HAP-1 (cell line): ENCODE measurements around the gene CXCL6.

Experiments used
- DNase-seq, 2 experiments: peaks; one replicate each; pipeline ENCODE4 v3.0.0-alpha.2; 2016 to 2020; ENCODE audit warnings: low spot score in 2 of 2
- H3K27me3 ChIP-seq: fragments of 250-450 bp; sonication (Bioruptor Pico); 2 replicates; pipeline ENCODE4 v1.5.1; 2020; ENCODE audit warnings: low read depth, mild to moderate bottlenecking, moderate library complexity
- H3K36me3 ChIP-seq: fragments of 250-450 bp; sonication (Bioruptor Pico); replicated peaks from 2 replicates; pipeline ENCODE4 v1.5.1; 2020; ENCODE audit warnings: mild to moderate bottlenecking
- H3K4me1 ChIP-seq: fragments of 250-450 bp; sonication (Bioruptor Pico); 2 replicates; pipeline ENCODE4 v1.5.1; 2020; ENCODE audit warnings: mild to moderate bottlenecking
- H3K4me3 ChIP-seq: fragments of 250-450 bp; sonication (Bioruptor Pico); 2 replicates; pipeline ENCODE4 v1.5.1; 2020; ENCODE audit warnings: mild to moderate bottlenecking, moderate library complexity
- H3K9me3 ChIP-seq: fragments of 250-450 bp; sonication (Bioruptor Pico); 2 replicates; pipeline ENCODE4 v1.5.1; 2020; ENCODE audit warnings: mild to moderate bottlenecking, moderate library complexity
- in situ Hi-C: fragments of 300-500 bp; cut with MboI; formaldehyde crosslinking; loops from 3 replicates; pipeline ENCODE4 v1.14.3; 2020; ENCODE audit warnings: low sequenced_read_pairs, inconsistent platforms, mixed read lengths

Gene CXCL6

GRCh38 chr4:73866246-73866645 lies 29.8 kb downstream of the CXCL6 start:
- in situ Hi-C loops: no loop called here
- no peak for DNase-seq
- Histone ChIP-seq H3K4me3 (no peak overlapping the region), H3K4me1 (no peaks in the 10 kb centered on the region), H3K36me3 (no peaks in the 10 kb centered on the region), H3K9me3 (no peaks in the 10 kb centered on the region), H3K27me3 (no peaks in the 10 kb centered on the region; the same call in 1 of the 2 replicates)

DNA sequence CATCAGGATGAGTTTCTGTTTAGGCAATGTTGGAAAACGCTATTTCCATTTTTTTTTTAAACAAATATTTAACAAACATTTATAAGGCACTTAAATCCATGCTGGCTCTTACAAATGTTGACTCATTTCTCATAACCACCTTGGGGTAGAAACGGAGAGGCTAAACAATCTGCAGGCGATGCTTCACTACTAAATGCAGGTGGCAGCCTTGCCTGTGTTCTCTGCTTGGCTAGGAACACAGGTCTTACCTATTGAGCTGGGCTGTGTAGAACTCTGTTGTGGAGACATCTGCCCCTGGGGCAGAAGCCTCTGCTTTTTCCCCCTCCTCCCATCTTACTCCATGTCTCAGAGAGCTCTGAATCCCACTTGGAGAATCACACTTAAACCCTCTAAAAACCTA lies 31.3 kb downstream of the CXCL6 start:
- H3K36me3 ChIP-seq: no peaks in the 10 kb centered on the region
- no peaks in the 10 kb centered on the region for H3K9me3 ChIP-seq
- in situ Hi-C loops: no loop called here
- DNase-seq: no peak
- H3K4me1 ChIP-seq: no peaks in the 10 kb centered on the region
- no peak overlapping the region for H3K4me3 ChIP-seq
- no peaks in the 10 kb centered on the region for H3K27me3 ChIP-seq

DNA sequence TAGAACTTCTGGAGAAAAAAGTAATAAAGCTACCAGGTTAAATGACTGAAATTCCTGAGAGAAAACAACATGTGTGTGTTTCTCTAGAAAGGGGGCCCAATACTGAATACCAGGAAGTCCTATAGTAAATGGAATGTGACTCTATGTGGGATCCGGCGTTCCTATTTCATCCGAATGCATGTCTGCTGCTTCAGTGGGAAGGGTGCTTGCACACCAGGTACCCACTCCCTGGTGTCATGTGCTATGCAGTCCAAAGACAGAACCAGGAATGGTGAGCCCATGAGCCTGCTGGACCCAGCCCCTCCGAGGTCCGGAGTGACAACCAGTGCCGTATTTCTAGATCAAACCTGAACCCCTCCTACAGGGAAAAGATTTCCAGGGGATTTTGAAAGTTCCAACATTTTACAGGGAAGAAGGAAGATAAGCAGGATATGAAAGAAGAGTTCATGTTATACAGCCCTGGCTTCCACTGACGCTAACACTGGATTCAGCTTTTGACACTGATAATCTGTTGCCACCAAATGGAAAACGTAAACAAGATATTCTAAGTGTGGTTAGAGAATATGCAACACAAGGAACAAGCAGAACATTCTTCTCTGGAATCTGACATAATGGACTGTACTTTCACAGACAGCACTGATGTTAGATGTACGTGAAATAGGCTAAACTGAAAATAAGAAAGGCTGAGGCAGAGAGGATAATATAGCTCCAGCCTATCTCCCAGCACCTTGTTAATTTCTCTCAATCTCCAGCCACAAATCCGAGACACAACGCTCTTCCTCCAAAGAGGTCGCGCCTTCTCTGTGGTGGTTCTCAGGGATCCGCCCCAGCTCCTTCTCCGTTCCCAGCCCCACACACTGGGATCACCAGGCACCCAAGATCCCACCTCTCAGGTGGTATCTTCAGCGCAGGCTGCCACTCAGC lies 32.0 kb downstream of the CXCL6 start:
- in situ Hi-C loops: no loop called here
- no peak overlapping the region for H3K4me3 ChIP-seq
- no peak for DNase-seq

GRCh38 chr4:73869130-73870055 lies 32.9 kb downstream of the CXCL6 start, which contains the start of gene CXCL1:
Gene CXCL1, plus strand, starts transcription at chr4:73869393. Its CDS starts 78 bp downstream, at chr4:73869471.
- H3K4me1 ChIP-seq: no peaks in the 10 kb centered on the region
- H3K9me3 ChIP-seq: no peaks in the 10 kb centered on the region
- in situ Hi-C loops: no loop called here
- DNase-seq: no peak
- no peaks in the 10 kb centered on the region for H3K27me3 ChIP-seq
- no peaks in the 10 kb centered on the region for H3K36me3 ChIP-seq
- H3K4me3 ChIP-seq: no peak within 1 kb of the TSS

More for the DNA sequence above, 32.0 kb downstream of the CXCL6 start:
- no peaks in the 10 kb centered on the region for H3K27me3 ChIP-seq
- no peaks in the 10 kb centered on the region for H3K36me3 ChIP-seq
- H3K4me1 ChIP-seq: no peaks in the 10 kb centered on the region
- H3K9me3 ChIP-seq: no peaks in the 10 kb centered on the region

DNA sequence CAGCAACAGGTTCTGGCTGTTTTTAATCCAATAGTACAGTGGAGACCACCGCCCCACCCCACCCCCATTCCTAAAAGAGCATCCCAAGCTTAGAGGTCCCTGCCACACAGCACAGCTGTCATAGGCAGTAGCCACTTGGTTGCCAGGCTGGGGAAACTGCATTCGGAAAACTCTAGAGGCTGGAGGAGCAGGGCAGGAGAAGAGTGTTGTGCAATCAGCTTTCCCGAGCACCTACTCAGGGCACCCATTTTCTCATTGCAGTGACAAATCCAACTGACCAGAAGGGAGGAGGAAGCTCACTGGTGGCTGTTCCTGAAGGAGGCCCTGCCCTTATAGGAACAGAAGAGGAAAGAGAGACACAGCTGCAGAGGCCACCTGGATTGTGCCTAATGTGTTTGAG lies 33.8 kb downstream of the CXCL6 start:
- Histone ChIP-seq H3K4me1 (no peaks in the 10 kb centered on the region), H3K4me3 (no peak overlapping the region), H3K36me3 (no peaks in the 10 kb centered on the region), H3K9me3 (no peaks in the 10 kb centered on the region), H3K27me3 (no peaks in the 10 kb centered on the region)
- no peak for DNase-seq
- in situ Hi-C loops: no loop called here

DNA sequence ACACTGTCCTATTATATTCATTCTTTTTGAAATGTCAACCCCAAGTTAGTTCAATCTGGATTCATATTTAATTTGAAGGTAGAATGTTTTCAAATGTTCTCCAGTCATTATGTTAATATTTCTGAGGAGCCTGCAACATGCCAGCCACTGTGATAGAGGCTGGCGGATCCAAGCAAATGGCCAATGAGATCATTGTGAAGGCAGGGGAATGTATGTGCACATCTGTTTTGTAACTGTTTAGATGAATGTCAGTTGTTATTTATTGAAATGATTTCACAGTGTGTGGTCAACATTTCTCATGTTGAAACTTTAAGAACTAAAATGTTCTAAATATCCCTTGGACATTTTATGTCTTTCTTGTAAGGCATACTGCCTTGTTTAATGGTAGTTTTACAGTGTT lies 34.3 kb downstream of the CXCL6 start:
- no peaks in the 10 kb centered on the region for H3K9me3 ChIP-seq
- no peaks in the 10 kb centered on the region for H3K4me1 ChIP-seq
- no peak for DNase-seq
- H3K4me3 ChIP-seq: no peak overlapping the region
- in situ Hi-C loops: no loop called here
- H3K36me3 ChIP-seq: no peaks in the 10 kb centered on the region
- H3K27me3 ChIP-seq: no peaks in the 10 kb centered on the region

DNA sequence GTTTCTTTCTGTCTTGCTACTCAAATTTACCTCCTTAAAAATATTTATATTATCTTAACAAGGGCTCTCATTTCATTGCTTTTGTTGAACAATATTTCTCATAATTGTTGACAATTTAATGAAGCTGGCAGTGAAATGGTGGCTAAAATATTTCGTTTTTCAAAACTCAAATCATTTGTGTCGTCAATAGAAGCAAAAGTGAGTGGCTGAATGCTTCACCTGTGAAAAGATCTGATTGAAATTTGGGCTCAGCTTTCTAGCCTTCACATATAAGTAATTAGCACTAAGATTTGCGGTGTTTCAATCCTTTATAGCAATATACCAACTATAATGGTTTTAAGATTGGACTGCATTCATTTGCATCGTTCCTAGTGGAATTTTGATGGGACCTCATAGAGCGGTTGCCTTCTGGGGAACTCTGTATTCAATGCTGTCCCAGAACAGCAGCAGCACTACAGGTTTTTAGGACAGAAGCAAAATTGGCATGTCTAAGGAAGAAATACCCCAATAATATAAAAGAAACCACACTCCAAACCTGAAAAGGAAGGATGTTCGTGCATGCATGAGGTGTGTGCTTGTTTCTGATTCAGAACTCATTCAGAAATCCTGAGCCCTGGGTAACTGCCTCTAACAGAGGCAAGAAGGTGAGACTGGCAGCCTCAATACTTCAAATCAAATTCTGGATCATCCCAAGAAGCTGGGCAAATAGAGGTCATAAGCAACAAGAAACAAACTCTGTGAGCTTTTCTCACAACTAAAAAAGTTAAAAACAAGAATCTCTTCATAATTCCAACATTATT lies 35.2 kb downstream of the CXCL6 start:
- Histone ChIP-seq H3K4me3 (no peak overlapping the region), H3K36me3 (no peaks in the 10 kb centered on the region), H3K27me3 (no peaks in the 10 kb centered on the region), H3K4me1 (no peaks in the 10 kb centered on the region), H3K9me3 (no peaks in the 10 kb centered on the region)
- DNase-seq: no peak
- in situ Hi-C loops: no loop called here

DNA sequence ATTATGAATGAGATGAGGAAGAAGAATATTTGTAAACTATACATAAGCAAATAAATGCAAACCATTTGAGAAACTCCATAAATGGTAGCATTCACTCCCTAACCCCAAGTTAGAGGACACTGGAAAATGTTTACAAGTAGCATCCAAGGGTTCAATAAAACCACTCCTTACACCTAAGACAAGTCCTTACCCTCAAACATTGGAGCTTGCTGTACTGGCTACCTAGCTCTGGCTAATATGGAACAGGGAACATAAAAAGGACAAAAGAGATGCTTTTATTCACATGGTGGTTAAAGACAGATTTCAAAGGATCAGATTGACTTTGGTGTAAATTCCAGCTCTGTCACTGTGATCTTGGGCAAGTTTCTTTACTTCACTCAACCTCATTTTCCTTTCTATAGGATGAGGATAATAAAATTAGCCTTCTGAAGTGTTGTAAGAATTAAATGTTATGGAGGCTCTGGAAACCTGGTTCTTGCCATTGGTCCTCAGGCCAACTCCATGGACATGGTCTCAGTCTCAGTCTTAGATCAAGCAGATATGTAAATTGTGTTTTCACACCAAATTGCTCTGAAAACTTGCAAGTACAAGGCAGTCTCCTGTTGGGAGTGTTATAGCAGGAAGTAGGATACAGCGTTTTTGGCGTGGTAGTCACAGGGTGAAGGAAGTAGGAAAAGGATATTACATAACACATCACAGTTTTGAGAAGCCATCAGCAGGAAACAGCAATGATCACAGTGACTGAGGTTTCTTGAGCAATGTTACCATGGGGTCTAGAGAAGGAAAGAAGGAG lies 36.0 kb downstream of the CXCL6 start:
- H3K9me3 ChIP-seq: no peaks in the 10 kb centered on the region
- no peaks in the 10 kb centered on the region for H3K27me3 ChIP-seq
- no peak for DNase-seq
- H3K4me1 ChIP-seq: no peaks in the 10 kb centered on the region
- no peaks in the 10 kb centered on the region for H3K36me3 ChIP-seq
- no peak overlapping the region for H3K4me3 ChIP-seq
- in situ Hi-C loops: no loop called here

GRCh38 chr4:73874386-73874785 lies 37.9 kb downstream of the CXCL6 start:
- H3K36me3 ChIP-seq: no peaks in the 10 kb centered on the region
- in situ Hi-C loops: no loop called here
- no peaks in the 10 kb centered on the region for H3K27me3 ChIP-seq
- no peak for DNase-seq
- no peaks in the 10 kb centered on the region for H3K9me3 ChIP-seq
- no peaks in the 10 kb centered on the region for H3K4me1 ChIP-seq
- H3K4me3 ChIP-seq: no peak overlapping the region

DNA sequence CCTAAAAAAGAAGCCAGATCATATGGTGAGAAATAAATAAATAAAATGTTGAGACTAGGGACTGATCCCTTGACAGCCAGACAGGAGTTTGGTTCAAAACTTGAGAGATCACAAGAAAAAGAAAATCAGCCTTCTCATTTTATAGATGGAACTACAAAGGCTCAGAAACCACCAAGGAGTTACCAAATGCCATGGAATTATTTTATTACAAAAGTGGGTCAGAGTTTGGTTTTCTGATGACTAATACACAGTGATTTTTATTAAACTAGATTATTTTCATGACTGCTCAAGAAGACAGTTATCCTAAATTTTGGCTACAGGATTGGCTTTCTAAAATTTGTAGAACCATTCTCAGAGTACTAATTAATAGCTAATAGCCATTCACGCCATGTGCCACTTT lies 38.9 kb downstream of the CXCL6 start:
- Histone ChIP-seq H3K4me1 (no peaks in the 10 kb centered on the region), H3K36me3 (no peaks in the 10 kb centered on the region), H3K27me3 (no peaks in the 10 kb centered on the region), H3K4me3 (no peak overlapping the region), H3K9me3 (no peaks in the 10 kb centered on the region)
- in situ Hi-C loops: no loop called here
- no peak for DNase-seq

GRCh38 chr4:73883306-73883705 lies 46.8 kb downstream of the CXCL6 start:
- no peaks in the 10 kb centered on the region for H3K9me3 ChIP-seq
- H3K36me3 ChIP-seq: no peaks in the 10 kb centered on the region
- no peak overlapping the region for H3K4me3 ChIP-seq
- H3K27me3 ChIP-seq: no peaks in the 10 kb centered on the region
- in situ Hi-C loops: no loop called here
- no peak for DNase-seq
- no peaks in the 10 kb centered on the region for H3K4me1 ChIP-seq

DNA sequence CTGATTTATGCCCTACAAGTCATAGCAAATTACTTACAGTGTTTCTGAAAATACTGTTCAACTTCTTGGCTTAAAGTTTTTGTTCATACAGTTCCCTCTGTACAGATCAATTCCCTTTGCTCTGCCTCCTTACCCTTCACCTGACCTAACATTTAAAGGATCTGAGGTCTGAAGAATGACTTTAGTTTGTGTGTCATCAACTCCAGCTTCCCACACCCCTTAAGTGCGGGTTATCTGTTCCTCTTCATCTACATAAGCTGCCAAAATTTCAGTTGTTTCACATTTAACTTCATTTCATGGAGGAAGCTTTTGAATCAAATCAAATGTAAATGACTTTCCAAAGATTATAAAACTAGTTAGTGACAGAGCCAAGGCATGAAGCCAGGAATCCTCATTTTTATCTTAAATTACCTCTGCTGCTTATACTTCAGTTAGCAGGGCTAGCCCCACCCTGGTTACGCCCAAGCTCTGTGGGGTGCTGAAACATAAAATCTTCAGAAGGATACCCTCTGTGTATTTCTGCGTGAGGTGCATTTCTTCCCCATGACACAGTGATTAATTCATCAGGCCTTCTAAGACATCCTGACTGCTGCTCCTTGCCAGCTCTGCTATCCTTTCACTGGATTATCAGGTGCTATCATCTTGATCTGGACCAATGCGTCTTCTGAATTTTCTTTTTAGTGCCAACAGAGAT lies 49.2 kb downstream of the CXCL6 start:
- Histone ChIP-seq H3K36me3 (no peaks in the 10 kb centered on the region), H3K27me3 (no peaks in the 10 kb centered on the region), H3K4me1 (no peaks in the 10 kb centered on the region), H3K9me3 (no peaks in the 10 kb centered on the region), H3K4me3 (no peak overlapping the region)
- in situ Hi-C loops: no loop called here
- no peak for DNase-seq
